Skeletal muscle tissue (tissue), 4 donors: Measurements from ENCODE around the gene RNF145. TPM values are rescaled to one million over a fixed set of nuclear protein-coding genes. Genes with fewer than 3 reads are reported as not detected.

Experiments used
- H3K27ac ChIP-seq: one replicate; pipeline ENCODE4 v1.7.0; 2013; ENCODE audit warnings: mild to moderate bottlenecking, low read depth, low read length, inconsistent platforms
- H3K27me3 ChIP-seq, 3 donors: one replicate each; pipeline ENCODE4 v1.7.0; 2013; ENCODE audit warnings: low read length in 3 of 3; ENCODE audit not compliant: control insufficient read depth in 3 of 3, insufficient read depth in 3 of 3
- H3K36me3 ChIP-seq, 3 donors: one replicate each; pipeline ENCODE4 v1.7.0; 2013; ENCODE audit warnings: low read length in 3 of 3; ENCODE audit not compliant: control insufficient read depth in 3 of 3, insufficient read depth in 3 of 3
- H3K4me1 ChIP-seq, 3 donors: one replicate each; pipeline ENCODE4 v1.7.0; 2013; ENCODE audit warnings: low read length in 3 of 3, mild to moderate bottlenecking in 3 of 3; ENCODE audit not compliant: control insufficient read depth in 3 of 3, insufficient read depth in 3 of 3
- H3K4me3 ChIP-seq, 3 donors: one replicate each; pipeline ENCODE4 v1.7.0; 2013; ENCODE audit warnings: low read length in 3 of 3
- H3K9ac ChIP-seq, 3 donors: one replicate each; pipeline ENCODE4 v1.7.0; 2013; ENCODE audit warnings: low read length in 3 of 3, mild to moderate bottlenecking in 3 of 3, moderate library complexity in 2 of 3, low read depth in 1 of 3
- H3K9me3 ChIP-seq, 3 donors: one replicate each; pipeline ENCODE4 v1.7.0; 2013; ENCODE audit warnings: low read length in 3 of 3; ENCODE audit not compliant: control insufficient read depth in 3 of 3
- total RNA-seq: library from RNA; depleted of rRNA; stranded (reverse); fragments of >200 nt; gene quantifications from one replicate; pipeline ENCODE4 v1.2.3, GENCODE V29; 2014
- donor health status: Osteomylitis.

RNF145 gene
- total RNA-seq, 1 donor from 2014 or later = 44.9 TPM

DNA sequence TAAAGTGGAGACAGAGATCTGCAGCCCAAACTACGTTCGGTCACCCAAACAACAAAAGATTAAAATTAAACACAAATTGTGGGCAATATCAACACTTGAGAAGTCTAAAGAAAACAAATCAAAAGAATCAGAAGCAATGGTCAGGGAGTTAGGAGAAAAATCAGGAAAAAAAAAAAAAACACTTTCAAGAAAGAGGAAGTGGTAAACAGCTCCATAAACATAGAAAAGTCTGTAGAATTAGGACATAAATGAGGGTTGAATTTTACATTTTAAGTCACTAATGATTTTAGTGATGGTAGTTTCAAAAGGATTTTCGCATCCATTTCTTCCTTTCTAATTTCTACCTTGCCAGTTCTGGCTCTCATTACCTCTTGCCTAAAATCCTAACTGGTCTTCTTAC lies 10.1 kb downstream of the RNF145 start:
- Histone ChIP-seq H3K27me3 (no peaks in the 10 kb centered on the region), H3K4me3 (no peak overlapping the region), H3K27ac (no peak overlapping the region), H3K36me3 (peaks cover 0 to 5% (median 0%) of the 10 kb centered on the region in 3 donors), H3K4me1 (peaks cover 0 to 9% (median 0%) of the 10 kb centered on the region in 3 donors), H3K9me3 (no peaks in the 10 kb centered on the region), H3K9ac (no peak overlapping the region)

DNA sequence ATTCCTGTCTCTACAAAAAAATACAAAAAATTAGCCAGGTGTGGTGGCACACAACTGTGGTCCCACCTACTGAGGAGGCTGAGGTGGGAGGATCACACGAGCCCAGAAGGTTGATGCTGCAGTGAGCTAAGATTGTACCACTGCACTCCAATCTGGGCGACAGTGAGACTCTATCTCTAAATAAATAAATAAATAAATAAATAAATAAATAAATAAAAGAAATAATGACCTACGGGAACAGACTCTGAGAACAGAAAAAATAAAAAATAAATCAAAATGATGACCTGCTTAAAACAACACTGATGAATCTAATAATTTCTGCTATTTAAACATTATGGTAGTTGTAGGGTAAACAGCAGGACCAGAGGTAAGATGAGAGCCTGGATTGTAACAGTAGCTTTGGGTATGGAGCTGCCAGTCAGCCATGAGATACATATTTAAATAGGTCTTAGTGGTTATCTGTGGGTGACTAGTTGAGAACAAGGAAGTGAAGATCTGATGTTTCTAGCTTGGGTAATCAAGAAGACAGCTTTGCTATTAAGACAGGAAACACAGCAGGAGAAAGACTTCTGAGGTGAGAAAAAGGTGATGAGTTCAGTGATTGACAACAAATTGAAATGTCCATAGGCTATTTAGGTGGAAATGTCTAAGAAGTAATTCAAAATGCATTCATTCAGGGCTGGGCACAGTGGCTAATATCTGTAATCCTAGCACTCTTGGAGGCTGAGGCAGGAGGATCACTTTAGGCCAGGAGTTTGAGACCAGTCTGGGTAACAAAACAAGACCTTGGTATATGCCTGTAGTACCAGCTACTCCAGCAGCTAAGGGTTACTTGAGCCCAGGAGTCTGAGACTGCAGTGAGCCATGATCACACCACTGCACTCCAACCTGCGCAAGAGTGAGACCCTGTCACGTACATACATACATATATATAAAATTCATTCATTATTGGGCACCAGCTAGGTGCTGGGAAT lies 11.0 kb downstream of the RNF145 start:
- peaks cover 0 to 4% (median 0%) of the 10 kb centered on the region in 3 donors for H3K4me1 ChIP-seq
- no peak overlapping the region for H3K27ac ChIP-seq
- H3K4me3 ChIP-seq = no peak overlapping the region
- H3K36me3 ChIP-seq = peaks cover 0 to 5% (median 0%) of the 10 kb centered on the region in 3 donors
- H3K9ac ChIP-seq = no peak overlapping the region
- H3K9me3 ChIP-seq = no peaks in the 10 kb centered on the region
- H3K27me3 ChIP-seq = no peaks in the 10 kb centered on the region

DNA sequence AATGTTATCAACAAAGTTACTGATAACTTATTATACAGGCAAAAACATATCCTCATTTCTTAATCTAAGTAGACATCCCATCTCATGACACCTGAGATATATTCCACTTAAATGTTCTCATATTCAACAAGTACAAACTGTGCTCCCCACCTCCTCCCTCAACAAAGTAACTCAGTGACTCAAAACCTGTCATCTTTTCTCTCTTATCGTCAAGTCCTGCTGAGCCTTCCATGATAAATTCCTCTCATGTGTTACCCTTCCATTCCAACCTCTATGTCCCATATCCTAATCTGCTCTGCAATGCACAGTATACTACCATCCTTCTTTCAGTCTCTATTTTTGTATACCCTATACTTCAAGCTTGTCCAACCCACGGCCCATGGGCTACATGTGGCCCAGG lies 13.6 kb downstream of the RNF145 start:
- no peaks in the 10 kb centered on the region for H3K9me3 ChIP-seq
- no peaks in the 10 kb centered on the region for H3K27me3 ChIP-seq
- peaks cover 0 to 4% (median 0%) of the 10 kb centered on the region in 3 donors for H3K4me1 ChIP-seq
- no peak overlapping the region for H3K9ac ChIP-seq
- H3K36me3 ChIP-seq = peaks cover 5 to 11% (median 5%) of the 10 kb centered on the region in 3 donors
- no peak overlapping the region for H3K27ac ChIP-seq
- H3K4me3 ChIP-seq = no peak overlapping the region

DNA sequence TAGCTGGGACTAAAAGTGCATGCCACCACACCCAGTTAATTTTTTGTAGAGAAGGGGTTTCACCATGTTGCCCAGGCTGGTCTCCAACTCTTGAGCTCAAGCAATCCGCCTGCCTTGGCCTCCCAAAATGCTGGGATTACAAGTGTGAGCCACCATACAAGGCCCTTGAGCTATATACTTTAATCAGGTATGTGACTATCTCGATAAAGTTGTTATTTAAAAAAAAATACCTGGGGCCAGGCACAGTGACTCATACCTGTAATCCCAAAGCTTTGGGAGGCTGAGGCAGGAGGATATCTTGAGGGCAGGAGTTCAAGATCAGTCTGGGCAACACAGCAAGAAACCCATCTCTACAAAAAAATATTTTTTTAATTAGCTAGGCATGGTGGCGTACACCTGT lies 19.2 kb downstream of the RNF145 start:
- Histone ChIP-seq H3K9me3 (no peaks in the 10 kb centered on the region), H3K27me3 (no peaks in the 10 kb centered on the region), H3K9ac (no peak overlapping the region), H3K4me3 (no peak overlapping the region), H3K4me1 (no peaks in the 10 kb centered on the region), H3K27ac (no peak overlapping the region), H3K36me3 (peaks cover 6 to 14% (median 9%) of the 10 kb centered on the region in 3 donors)

DNA sequence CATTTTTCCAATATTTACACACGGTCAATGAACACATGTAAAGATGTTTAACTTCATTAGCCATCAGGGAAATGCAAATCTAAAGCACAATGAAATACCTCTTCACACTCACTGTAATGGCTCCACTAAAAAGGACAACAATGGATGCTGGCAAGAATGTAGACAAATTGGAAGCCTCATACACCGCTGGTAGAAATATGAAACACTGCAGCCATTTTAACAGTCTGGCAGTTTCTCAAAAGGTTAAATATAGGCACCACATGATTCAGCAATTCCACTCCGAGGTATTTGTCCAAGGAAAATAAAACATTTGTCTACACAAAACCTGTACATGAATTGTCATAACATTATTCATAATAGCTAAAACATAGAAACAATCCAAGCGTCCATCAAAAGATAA lies 20.0 kb downstream of the RNF145 start:
- Histone ChIP-seq H3K9me3 (no peaks in the 10 kb centered on the region), H3K4me1 (no peaks in the 10 kb centered on the region), H3K27ac (no peak overlapping the region), H3K4me3 (no peak overlapping the region), H3K36me3 (peaks cover 6 to 10% (median 9%) of the 10 kb centered on the region in 3 donors), H3K9ac (no peak overlapping the region), H3K27me3 (no peaks in the 10 kb centered on the region)

DNA sequence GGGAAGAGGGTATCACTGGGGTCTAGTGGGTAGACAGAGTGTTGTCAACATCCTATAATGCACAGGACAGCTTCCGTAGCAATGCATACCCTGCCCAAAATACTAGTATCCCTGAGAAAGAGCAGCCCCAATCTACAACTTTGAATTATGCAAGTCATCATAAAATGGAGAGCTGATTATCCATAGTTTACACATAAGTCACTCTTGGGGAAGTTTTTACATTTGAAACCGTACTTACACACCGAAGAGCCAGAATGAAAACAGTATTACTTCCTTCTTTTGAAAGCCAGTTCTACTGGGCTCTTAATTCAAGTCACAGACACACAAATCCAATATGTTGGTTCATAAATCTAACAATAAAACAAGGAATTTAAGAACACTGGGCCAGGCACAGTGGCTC lies 21.6 kb downstream of the RNF145 start:
- peaks cover 2 to 8% (median 3%) of the 10 kb centered on the region in 3 donors for H3K36me3 ChIP-seq
- H3K9me3 ChIP-seq = no peaks in the 10 kb centered on the region
- H3K9ac ChIP-seq = no peak overlapping the region
- no peak overlapping the region for H3K4me3 ChIP-seq
- no peaks in the 10 kb centered on the region for H3K4me1 ChIP-seq
- no peak overlapping the region for H3K27ac ChIP-seq
- no peaks in the 10 kb centered on the region for H3K27me3 ChIP-seq

DNA sequence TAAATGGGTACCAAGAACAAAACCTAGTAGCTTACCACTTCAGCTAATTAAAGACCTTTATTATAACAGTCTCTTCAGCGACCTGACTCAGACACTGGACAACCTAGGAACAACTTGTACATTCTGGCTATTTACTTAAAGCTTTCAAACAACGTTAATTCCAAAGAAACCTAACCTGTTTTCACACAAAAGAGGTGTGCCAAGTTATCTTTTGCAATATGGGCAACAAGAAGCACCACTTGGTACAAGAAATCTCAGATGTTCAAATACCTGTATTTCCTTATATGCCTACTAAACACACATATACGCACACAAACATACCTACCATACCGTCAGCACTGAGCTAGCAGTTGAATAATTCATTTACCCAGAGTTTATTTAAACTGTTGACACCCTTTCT lies 23.0 kb downstream of the RNF145 start:
- no peak overlapping the region for H3K27ac ChIP-seq
- no peak overlapping the region for H3K4me3 ChIP-seq
- no peaks in the 10 kb centered on the region for H3K4me1 ChIP-seq
- no peaks in the 10 kb centered on the region for H3K9me3 ChIP-seq
- H3K9ac ChIP-seq = no peak overlapping the region
- H3K27me3 ChIP-seq = no peaks in the 10 kb centered on the region
- peaks cover 2 to 4% (median 3%) of the 10 kb centered on the region in 3 donors for H3K36me3 ChIP-seq

DNA sequence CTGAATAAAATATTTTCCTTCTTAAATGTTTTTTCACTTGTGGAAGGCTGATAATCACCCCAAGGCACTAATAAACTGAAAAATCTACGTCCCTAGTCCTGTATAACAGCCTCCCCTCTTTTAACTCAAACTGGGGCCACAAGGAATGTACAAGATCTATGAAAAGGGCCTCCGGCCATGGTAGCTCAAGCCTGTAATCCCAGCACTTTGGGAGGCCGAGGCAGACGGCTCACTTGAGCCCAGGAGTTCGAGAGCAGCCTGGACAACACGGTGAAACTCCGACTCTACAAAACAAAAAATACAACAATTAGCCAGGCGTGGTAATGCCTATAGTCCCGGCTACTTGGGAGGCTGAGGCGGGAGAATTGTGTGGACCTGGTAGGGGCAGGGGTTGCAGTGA lies 23.6 kb downstream of the RNF145 start:
- Histone ChIP-seq H3K9ac (no peak overlapping the region), H3K4me1 (no peaks in the 10 kb centered on the region), H3K4me3 (no peak overlapping the region), H3K36me3 (peaks cover 2 to 4% (median 3%) of the 10 kb centered on the region in 3 donors), H3K27ac (no peak overlapping the region), H3K9me3 (no peaks in the 10 kb centered on the region), H3K27me3 (no peaks in the 10 kb centered on the region)

DNA sequence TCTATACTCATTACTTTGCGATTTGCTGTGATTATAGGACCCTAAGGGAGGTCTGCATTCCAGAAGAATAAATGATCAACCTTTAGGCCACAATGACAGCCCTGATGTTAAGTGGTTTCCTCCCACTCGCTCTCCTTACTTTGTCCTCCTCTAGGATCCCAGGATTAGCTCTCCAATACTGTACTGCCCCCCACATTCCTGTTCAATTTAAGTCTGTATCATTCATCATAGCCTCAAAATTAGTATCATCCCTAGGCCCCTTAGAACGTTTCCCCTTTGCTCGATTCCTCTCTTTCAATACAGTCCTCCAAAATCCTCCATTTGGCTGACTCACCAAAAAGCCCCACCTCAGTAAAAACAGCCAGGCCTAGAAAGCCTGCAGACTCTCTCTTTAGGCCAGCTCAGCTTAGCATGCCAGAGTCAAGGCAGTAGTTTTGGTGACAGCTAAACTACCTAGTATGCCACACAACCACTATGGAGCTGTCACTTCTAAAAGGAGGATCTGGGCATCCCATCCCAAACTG lies 24.4 kb downstream of the RNF145 start:
- peaks cover 3 to 6% (median 3%) of the 10 kb centered on the region in 3 donors for H3K36me3 ChIP-seq
- no peaks in the 10 kb centered on the region for H3K27me3 ChIP-seq
- no peak overlapping the region for H3K4me3 ChIP-seq
- H3K4me1 ChIP-seq = peaks cover 0 to 3% (median 0%) of the 10 kb centered on the region in 3 donors
- H3K9me3 ChIP-seq = no peaks in the 10 kb centered on the region
- no peak overlapping the region for H3K9ac ChIP-seq
- H3K27ac ChIP-seq = no peak overlapping the region

DNA sequence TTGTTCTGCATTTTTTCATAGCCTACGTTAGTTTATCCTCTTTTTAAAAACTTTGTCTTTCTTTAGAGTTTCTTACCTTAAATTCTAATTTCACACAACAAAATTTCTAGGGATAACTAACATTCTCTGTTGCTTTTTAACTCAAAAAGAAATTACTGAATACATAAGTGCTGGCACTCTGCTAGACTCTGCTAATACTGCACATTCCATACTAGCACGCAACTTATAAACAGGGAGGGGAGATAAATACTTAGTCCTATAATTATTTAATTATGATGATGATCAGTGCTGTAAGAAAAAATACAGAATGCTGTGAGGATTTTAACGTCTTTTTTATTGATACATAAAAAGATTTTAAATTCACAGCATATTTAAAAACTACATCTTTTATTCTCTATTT lies 25.1 kb downstream of the RNF145 start:
- no peaks in the 10 kb centered on the region for H3K9me3 ChIP-seq
- peaks cover 0 to 3% (median 0%) of the 10 kb centered on the region in 3 donors for H3K4me1 ChIP-seq
- no peak overlapping the region for H3K9ac ChIP-seq
- no peak overlapping the region for H3K4me3 ChIP-seq
- peaks cover 2 to 3% (median 3%) of the 10 kb centered on the region in 3 donors for H3K36me3 ChIP-seq
- no peak overlapping the region for H3K27ac ChIP-seq
- no peaks in the 10 kb centered on the region for H3K27me3 ChIP-seq
